Uterus (tissue), 2 donors: Measurements from ENCODE around the gene DENND2C.

Experiments
- CTCF ChIP-seq, 4 experiments: fragments of 200-600 bp in 2 of 4; fragments of 450-650 bp in 2 of 4; sonication (generic) in 2 of 4; IDR thresholded peaks; one replicate each; pipeline ENCODE4 v1.5.1; 2016 to 2019; ENCODE audit warnings: antibody characterized with exemption in 4 of 4, mild to moderate bottlenecking in 2 of 4, moderate library complexity in 1 of 4
- POLR2A ChIP-seq, 2 donors: fragments of 450-650 bp; IDR thresholded peaks; one replicate each; pipeline ENCODE4 v1.6.1; 2016; ENCODE audit warnings: antibody characterized with exemption in 2 of 2, mild to moderate bottlenecking in 1 of 2, moderate library complexity in 1 of 2

GRCh38 chr1:114618606-114619005 is 51.2 kb downstream of the DENND2C start:
- TF ChIP-seq POLR2A (IDR thresholded peaks at IDR 0.05) (no peak), CTCF (IDR thresholded peaks at IDR 0.05) (no peak)
